ENCODE measurements around the gene AKAP13.

Gene AKAP13

DNA sequence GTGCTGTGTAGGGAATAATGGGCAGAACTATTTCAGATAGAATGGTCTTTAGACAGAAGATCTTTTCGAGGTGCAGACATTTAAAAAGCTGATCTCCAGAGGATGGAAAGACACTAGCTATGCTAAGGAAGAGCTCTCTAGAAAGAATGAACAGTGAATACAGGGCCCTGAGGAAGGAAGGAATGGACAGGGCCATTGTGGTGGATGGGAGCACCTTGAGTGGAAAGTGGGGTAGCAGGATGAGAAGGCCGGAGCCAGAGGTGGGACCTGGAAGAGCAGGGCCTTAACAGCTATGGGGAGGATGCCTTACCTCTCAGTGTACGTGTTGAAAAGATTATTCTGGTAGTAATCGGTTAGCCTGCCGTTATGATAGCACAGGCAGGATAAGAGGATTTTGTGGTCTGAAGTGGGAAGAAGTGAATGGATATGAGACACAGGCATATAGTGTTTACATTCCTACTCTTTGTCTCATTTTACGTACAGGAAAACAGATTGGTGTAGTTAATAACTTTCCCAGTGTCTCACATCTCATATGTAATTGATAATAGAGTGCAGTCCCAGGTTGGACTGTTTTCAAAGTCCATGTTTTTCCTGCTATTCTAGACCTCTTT lies 241.9 kb downstream of the AKAP13 start:
- Histone ChIP-seq H3K4me3 (ENCODE audit: low read length) (peak overlapping the region; percentile 40), H3K27ac (ENCODE audit: low read depth, low read length) (peak overlapping the region; percentile 46), H3K9ac (ENCODE audit: low read length) (no peak overlapping the region), H3K27me3 (ENCODE audit: control insufficient read depth, insufficient read depth, low read length) (no peaks in the 10 kb centered on the region), H3K36me3 (ENCODE audit: control insufficient read depth, insufficient read depth, low read length) (no peaks in the 10 kb centered on the region), H3K4me1 (ENCODE audit: control insufficient read depth, insufficient read depth, low read length) (peaks cover 38% of the 10 kb centered on the region)

DNA sequence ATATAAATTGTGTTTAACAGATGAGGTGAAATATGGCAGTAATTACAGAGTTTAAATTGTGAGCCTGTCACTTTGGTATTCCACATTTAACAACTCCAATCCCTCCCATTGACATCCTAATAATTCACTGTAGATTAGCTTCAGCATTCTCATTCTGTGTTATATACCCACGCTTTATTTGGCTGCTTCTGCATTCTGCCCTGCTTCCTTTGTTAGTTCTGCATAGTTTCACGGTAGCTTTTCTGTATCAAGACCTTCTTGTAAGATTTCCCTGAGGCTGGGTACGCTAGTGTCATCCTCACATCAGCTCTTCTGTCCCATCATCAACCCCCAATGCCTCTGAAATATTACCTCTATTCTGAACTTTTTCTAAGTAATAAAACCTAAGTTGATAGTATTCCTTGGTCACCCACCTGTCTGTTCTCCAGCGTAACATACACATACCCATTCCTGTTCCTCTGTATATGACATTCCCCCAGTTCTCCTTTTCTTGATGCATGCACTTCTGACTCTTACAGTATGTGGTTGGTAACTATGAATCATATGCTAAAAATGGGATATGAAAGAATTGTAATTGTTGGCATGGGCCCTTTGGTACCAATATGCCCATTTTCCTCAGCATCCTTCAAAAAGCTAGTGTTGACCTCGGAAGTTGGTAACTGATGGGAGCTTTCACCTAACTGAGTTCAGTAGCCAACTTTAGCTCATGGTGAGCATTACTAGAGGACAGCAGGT lies 243.1 kb downstream of the AKAP13 start:
- Histone ChIP-seq H3K27me3 (ENCODE audit: control insufficient read depth, insufficient read depth, low read length) (no peaks in the 10 kb centered on the region), H3K4me3 (ENCODE audit: low read length) (peak overlapping the region; percentile 30), H3K36me3 (ENCODE audit: control insufficient read depth, insufficient read depth, low read length) (no peaks in the 10 kb centered on the region), H3K4me1 (ENCODE audit: control insufficient read depth, insufficient read depth, low read length) (peaks cover 29% of the 10 kb centered on the region), H3K27ac (ENCODE audit: low read depth, low read length) (peak overlapping the region; percentile 42), H3K9ac (ENCODE audit: low read length) (no peak overlapping the region)

DNA sequence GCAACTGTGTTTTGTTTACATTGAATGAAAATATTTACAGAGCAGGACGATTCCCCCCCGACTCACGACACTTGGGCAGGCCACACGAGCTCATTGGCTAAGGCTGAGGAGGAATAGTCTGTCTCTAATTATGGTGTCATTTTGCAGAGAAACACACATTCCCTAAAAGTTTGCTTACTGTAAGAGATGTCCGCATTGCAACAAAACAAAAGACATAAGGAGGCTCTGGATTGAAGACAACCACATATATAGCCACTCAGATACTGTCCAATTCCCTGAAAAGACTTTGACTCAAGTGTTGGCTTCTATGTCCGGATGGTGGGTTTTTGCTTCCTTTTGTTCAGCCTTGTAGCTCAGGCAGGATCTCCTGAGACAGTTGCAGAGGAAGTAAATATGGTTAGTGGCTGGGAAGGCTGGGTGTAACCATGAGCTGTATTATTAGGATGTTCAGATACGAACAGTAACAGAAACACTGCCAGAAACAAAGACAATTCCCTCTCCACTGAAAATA lies 243.9 kb downstream of the AKAP13 start:
- H3K27me3 ChIP-seq (ENCODE audit: control insufficient read depth, insufficient read depth, low read length): no peaks in the 10 kb centered on the region
- H3K27ac ChIP-seq (ENCODE audit: low read depth, low read length): peak overlapping the region; percentile 35
- H3K4me1 ChIP-seq (ENCODE audit: control insufficient read depth, insufficient read depth, low read length): peaks cover 28% of the 10 kb centered on the region
- H3K9ac ChIP-seq (ENCODE audit: low read length): no peak overlapping the region
- no peaks in the 10 kb centered on the region for H3K36me3 ChIP-seq (ENCODE audit: control insufficient read depth, insufficient read depth, low read length)
- no peak overlapping the region for H3K4me3 ChIP-seq (ENCODE audit: low read length)

DNA sequence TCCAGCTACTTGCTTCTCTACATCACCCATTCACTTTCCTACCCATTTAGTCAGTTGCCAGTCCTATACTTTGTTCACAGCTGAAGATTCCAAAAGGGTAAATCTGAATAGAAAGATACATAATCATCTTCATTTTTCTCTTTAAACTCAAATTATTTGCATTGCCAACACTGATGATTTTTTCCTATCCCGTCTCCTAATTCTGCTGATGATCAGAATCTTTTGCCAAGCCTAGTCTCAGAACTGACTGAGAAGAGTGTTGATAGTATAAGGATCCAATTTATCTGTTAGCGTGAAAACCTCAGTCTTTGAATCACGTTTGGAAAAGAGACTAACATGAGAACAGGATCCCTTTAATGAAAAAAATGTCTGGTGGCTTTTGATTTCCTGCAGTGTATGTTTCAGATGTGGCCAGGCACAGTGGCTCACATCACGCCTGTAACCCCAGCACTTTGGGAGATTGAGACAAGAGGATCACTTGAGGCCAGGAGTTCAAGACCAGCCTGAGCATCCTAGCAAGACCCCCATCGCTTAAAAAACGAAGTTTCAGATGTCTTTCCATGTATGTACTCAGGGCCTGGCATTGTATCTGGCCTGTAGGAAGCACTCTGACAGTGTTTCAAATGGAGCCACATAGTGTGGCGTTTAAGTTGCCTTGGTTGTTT lies 244.9 kb downstream of the AKAP13 start:
- no peak overlapping the region for H3K4me3 ChIP-seq (ENCODE audit: low read length)
- no peaks in the 10 kb centered on the region for H3K27me3 ChIP-seq (ENCODE audit: control insufficient read depth, insufficient read depth, low read length)
- peaks cover 24% of the 10 kb centered on the region for H3K4me1 ChIP-seq (ENCODE audit: control insufficient read depth, insufficient read depth, low read length)
- H3K27ac ChIP-seq (ENCODE audit: low read depth, low read length): peak overlapping the region; percentile 35
- no peaks in the 10 kb centered on the region for H3K36me3 ChIP-seq (ENCODE audit: control insufficient read depth, insufficient read depth, low read length)
- H3K9ac ChIP-seq (ENCODE audit: low read length): no peak overlapping the region

DNA sequence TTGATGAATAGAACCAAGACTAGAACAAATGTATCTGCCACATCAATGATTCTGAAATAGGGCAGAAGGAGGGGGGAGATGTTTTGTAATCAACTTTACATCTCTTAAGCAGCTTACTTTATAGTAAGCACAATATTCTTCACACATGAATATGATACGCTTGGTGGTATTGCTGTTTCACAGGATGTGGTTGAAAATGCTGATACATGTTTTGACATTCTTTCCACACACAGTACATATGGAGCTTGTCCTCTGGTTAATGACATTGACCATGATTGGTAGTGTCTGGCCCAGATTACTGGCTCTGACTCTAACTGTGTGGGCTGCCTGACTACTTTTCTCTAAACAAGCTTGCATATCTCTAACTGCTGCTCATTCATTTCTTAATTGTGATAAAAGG lies 245.5 kb downstream of the AKAP13 start:
- H3K9ac ChIP-seq (ENCODE audit: low read length): no peak overlapping the region
- H3K27me3 ChIP-seq (ENCODE audit: control insufficient read depth, insufficient read depth, low read length): no peaks in the 10 kb centered on the region
- H3K4me3 ChIP-seq (ENCODE audit: low read length): no peak overlapping the region
- peaks cover 20% of the 10 kb centered on the region for H3K4me1 ChIP-seq (ENCODE audit: control insufficient read depth, insufficient read depth, low read length)
- no peaks in the 10 kb centered on the region for H3K36me3 ChIP-seq (ENCODE audit: control insufficient read depth, insufficient read depth, low read length)
- H3K27ac ChIP-seq (ENCODE audit: low read depth, low read length): peak overlapping the region; percentile 33

DNA sequence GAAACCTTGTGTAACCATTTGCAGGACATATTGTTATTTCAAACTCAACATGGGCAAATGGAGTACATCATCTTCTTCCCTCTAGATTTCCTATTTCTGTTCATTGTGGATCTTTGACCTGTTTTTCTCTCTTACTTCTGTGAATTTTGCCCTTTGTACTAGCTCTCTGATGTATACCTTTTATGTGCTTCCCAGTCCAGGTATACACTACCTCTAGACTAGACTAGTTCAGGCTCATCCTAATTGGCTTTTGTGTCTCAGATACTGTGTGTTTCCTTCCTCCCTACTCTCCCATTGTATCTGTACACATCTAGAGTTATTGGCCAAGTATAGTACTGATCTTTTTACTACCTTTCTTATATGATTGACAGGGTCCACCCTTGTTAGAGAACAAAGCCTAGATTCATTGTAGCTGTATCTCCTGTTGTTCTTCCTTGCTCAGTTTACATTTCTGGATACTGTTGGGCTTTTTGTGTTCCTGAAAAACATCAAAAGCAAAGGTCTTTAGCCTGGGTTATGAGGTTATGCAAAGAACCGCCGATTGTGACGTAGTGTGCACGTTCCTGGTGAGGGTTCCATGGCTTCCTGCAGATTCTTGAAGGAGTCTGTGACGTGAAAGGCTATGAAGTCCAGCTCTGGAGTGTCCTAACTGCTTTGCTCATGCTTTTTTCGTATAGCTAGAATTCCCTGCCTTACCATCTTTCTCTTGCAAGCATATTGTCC lies 247.0 kb downstream of the AKAP13 start:
- H3K4me1 ChIP-seq (ENCODE audit: control insufficient read depth, insufficient read depth, low read length): peaks cover 16% of the 10 kb centered on the region
- H3K9ac ChIP-seq (ENCODE audit: low read length): no peak overlapping the region
- no peaks in the 10 kb centered on the region for H3K27me3 ChIP-seq (ENCODE audit: control insufficient read depth, insufficient read depth, low read length)
- no peak overlapping the region for H3K27ac ChIP-seq (ENCODE audit: low read depth, low read length)
- no peaks in the 10 kb centered on the region for H3K36me3 ChIP-seq (ENCODE audit: control insufficient read depth, insufficient read depth, low read length)
- H3K4me3 ChIP-seq (ENCODE audit: low read length): no peak overlapping the region

DNA sequence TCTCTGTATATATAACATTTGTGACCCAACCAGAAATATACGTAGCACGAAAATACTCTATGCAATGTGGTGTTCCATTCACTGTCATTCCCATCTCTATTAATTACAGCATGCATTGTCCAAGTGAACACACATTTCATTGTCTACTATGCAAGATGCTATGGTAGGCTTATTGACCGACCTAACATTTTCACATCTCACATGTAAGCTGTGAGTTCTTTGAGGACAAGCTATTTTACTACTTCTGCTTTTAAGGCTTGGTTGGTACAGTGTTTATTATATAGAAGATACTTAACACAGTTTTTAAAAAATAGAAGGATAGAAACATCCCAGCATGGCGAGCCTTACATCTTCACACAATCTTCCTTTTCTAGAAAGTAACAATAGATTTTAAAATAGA lies 249.9 kb downstream of the AKAP13 start:
- no peak overlapping the region for H3K9ac ChIP-seq (ENCODE audit: low read length)
- no peaks in the 10 kb centered on the region for H3K4me1 ChIP-seq (ENCODE audit: control insufficient read depth, insufficient read depth, low read length)
- no peaks in the 10 kb centered on the region for H3K27me3 ChIP-seq (ENCODE audit: control insufficient read depth, insufficient read depth, low read length)
- H3K36me3 ChIP-seq (ENCODE audit: control insufficient read depth, insufficient read depth, low read length): no peaks in the 10 kb centered on the region
- H3K4me3 ChIP-seq (ENCODE audit: low read length): no peak overlapping the region
- H3K27ac ChIP-seq (ENCODE audit: low read depth, low read length): no peak overlapping the region

DNA sequence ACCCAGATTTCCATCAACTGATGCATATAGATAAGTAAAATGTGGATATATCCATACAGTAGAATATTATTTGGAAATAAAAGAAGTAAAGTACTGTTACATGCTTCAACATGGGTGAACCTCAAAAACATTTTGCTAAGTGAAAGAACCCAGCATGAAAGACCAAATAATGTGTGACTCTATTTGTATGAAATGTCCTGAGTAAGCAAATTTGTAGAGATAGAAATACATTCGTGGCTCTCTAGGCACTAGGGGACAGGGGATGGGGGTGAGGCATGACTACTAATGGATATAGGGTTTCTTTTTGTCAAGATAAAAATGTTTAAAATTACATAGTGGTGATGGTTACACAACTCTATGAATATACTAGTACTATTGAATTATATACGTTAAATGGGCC lies 250.6 kb downstream of the AKAP13 start:
- Histone ChIP-seq H3K27ac (ENCODE audit: low read depth, low read length) (no peak overlapping the region), H3K4me3 (ENCODE audit: low read length) (no peak overlapping the region), H3K36me3 (ENCODE audit: control insufficient read depth, insufficient read depth, low read length) (no peaks in the 10 kb centered on the region), H3K4me1 (ENCODE audit: control insufficient read depth, insufficient read depth, low read length) (no peaks in the 10 kb centered on the region), H3K27me3 (ENCODE audit: control insufficient read depth, insufficient read depth, low read length) (no peaks in the 10 kb centered on the region), H3K9ac (ENCODE audit: low read length) (no peak overlapping the region)

DNA sequence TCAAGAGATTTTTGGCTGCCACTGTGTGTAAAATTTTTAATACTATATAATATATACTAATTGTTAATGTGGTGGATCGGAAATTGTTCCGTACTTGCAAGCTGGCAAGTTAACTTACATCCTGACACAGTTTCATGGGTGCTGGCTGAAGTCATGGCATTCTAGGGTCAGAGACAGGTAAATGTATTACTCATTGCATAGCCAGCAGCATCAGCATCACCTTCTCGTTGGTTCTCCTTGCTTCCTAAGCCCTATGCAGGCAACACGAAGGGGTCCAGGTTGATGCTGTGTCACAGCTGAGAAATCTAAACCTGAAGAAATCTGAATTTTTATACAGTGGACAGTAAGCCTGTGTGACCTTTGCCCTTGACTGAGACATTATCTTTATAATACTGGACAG lies 251.6 kb downstream of the AKAP13 start:
- H3K36me3 ChIP-seq (ENCODE audit: control insufficient read depth, insufficient read depth, low read length): no peaks in the 10 kb centered on the region
- no peaks in the 10 kb centered on the region for H3K4me1 ChIP-seq (ENCODE audit: control insufficient read depth, insufficient read depth, low read length)
- no peak overlapping the region for H3K9ac ChIP-seq (ENCODE audit: low read length)
- H3K4me3 ChIP-seq (ENCODE audit: low read length): no peak overlapping the region
- H3K27me3 ChIP-seq (ENCODE audit: control insufficient read depth, insufficient read depth, low read length): no peaks in the 10 kb centered on the region
- no peak overlapping the region for H3K27ac ChIP-seq (ENCODE audit: low read depth, low read length)

DNA sequence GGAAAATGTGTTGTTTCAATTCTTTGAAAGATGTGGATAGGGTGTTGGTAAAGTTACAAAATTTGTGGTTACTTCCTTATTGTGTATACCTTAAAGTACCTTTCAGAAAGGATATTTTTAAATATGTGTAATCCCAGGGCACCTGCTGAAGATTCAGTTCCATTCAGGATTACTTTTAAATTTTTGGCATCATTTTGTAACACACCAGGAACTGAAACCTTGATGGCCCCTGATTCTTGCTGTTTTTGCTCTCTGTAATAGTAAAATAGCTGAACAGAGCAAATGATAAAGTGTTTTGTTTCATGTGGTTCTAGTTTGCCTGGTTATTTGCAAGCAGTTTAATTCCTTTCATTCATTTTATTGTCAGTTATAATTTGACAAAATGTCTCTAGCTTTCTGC lies 253.5 kb downstream of the AKAP13 start:
- Histone ChIP-seq H3K4me1 (ENCODE audit: control insufficient read depth, insufficient read depth, low read length) (no peaks in the 10 kb centered on the region), H3K36me3 (ENCODE audit: control insufficient read depth, insufficient read depth, low read length) (no peaks in the 10 kb centered on the region), H3K27me3 (ENCODE audit: control insufficient read depth, insufficient read depth, low read length) (no peaks in the 10 kb centered on the region), H3K27ac (ENCODE audit: low read depth, low read length) (no peak overlapping the region), H3K9ac (ENCODE audit: low read length) (no peak overlapping the region), H3K4me3 (ENCODE audit: low read length) (no peak overlapping the region)

DNA sequence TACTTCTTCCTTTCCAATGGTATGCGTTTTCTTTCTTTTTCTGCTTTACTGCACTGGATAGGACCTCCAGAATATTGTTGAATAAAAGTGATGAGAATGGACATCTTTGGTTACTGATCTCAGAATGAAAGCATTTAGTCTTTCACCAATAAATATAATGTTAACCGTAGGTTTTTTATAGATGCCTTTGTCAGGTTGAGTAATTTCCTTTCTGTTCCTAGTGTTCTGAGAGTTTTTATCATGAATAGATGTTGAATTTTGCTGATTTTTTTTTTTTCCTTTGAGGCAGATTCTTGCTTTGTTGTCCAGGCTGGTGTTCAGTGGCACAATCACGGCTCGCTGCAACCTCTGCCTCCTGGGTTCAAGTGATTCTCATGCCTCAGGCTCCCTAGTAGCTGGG lies 255.9 kb downstream of the AKAP13 start:
- no peaks in the 10 kb centered on the region for H3K4me1 ChIP-seq (ENCODE audit: control insufficient read depth, insufficient read depth, low read length)

DNA sequence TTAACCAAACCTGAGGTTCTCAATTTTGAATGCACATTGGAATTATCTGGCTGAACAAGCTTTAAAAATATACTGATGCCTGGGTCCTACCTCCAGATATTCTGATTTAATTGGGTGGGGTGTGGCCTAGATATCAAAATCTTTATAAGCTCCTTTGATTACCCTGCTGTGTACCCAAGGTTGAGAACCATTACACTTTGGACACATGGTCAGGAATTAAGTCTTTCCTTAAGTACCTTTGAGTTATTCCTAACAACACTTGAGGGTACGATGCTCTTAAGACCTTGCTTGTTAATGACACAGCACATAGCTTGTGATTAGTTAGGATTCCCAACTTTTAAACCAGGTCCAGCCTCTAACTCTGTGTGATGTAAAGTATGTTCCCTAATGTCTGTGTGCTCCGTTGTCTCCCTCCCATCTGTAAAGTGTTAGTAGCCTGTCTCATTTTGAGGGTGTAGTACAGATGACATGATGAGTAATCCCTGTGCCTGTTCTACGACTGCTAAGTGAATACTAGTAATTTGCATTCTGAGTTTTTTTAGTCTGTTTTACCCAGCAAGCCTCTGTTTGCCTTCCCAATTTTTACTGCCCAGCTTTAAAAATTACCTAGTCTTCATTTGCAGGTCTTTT lies 259.5 kb downstream of the AKAP13 start:
- peaks cover 17% of the 10 kb centered on the region for H3K4me1 ChIP-seq (ENCODE audit: control insufficient read depth, insufficient read depth, low read length)
- H3K27ac ChIP-seq (ENCODE audit: low read depth, low read length): no peak overlapping the region
- H3K36me3 ChIP-seq (ENCODE audit: control insufficient read depth, insufficient read depth, low read length): peaks cover 2% of the 10 kb centered on the region
- no peaks in the 10 kb centered on the region for H3K27me3 ChIP-seq (ENCODE audit: control insufficient read depth, insufficient read depth, low read length)
- no peak overlapping the region for H3K9ac ChIP-seq (ENCODE audit: low read length)
- H3K4me3 ChIP-seq (ENCODE audit: low read length): no peak overlapping the region

More for the DNA sequence above, 255.9 kb downstream of the AKAP13 start:
- no peak overlapping the region for H3K4me3 ChIP-seq (ENCODE audit: low read length)
- H3K36me3 ChIP-seq (ENCODE audit: control insufficient read depth, insufficient read depth, low read length): no peaks in the 10 kb centered on the region
- H3K9ac ChIP-seq (ENCODE audit: low read length): no peak overlapping the region
- H3K27me3 ChIP-seq (ENCODE audit: control insufficient read depth, insufficient read depth, low read length): no peaks in the 10 kb centered on the region
- H3K27ac ChIP-seq (ENCODE audit: low read depth, low read length): no peak overlapping the region

Data from rectal smooth muscle tissue (tissue), 1 donor.